ENCODE results near the gene EPHA1.
A peak's percentile ranks its signal among the peaks of the same experiment; 100 is the strongest.
"Not testable (repeated sequence)": the region's sequence is repeated elsewhere in the genome, so short reads cannot be mapped to it uniquely, and the experiment has no call there.

Gene EPHA1

GRCh38 chr7:143429770-143430698 is 21.4 kb upstream of the EPHA1 start:
- no peak for DNase-seq

GRCh38 chr7:143426479-143427142 is 18.0 kb upstream of the EPHA1 start:
- no peak for DNase-seq

GRCh38 chr7:143424476-143424875 is 15.8 kb upstream of the EPHA1 start:
- DNase-seq, result not testable (repeated sequence)

- DNase-seq, result no peak
These were observed 13.4 kb upstream of the EPHA1 start for GRCh38 chr7:143422033-143422432.

GRCh38 chr7:143420624-143421023 is 12.0 kb upstream of the EPHA1 start:
- DNase-seq, result not testable (repeated sequence)

- DNase-seq, result no peak
These were observed 11.2 kb upstream of the EPHA1 start for GRCh38 chr7:143419880-143420279.

- DNase-seq, result no peak
These were observed 10.2 kb upstream of the EPHA1 start for GRCh38 chr7:143418681-143419458.

- DNase-seq, result no peak
These were observed 9.2 kb upstream of the EPHA1 start for GRCh38 chr7:143417734-143418383.

GRCh38 chr7:143416565-143417149 is 8.0 kb upstream of the EPHA1 start:
- DNase-seq, result no peak

GRCh38 chr7:143415742-143416397 is 7.2 kb upstream of the EPHA1 start:
- DNase-seq, result no peak

- not testable (repeated sequence) for DNase-seq
These were observed 6.6 kb upstream of the EPHA1 start for GRCh38 chr7:143415209-143415608.

GRCh38 chr7:143413123-143413522 is 4.5 kb upstream of the EPHA1 start:
- DNase-seq, result no peak

GRCh38 chr7:143411976-143412708 is 3.5 kb upstream of the EPHA1 start:
- DNase-seq, result no peak

GRCh38 chr7:143410521-143411004 is 1.9 kb upstream of the EPHA1 start:
- DNase-seq, result no peak

GRCh38 chr7:143408252-143408685 is 387 bp downstream of the EPHA1 start:
- no peak for DNase-seq

GRCh38 chr7:143407287-143408251 is 1.1 kb downstream of the EPHA1 start:
- DNase-seq, result peak in 1 of 2 experiments; percentile 23

GRCh38 chr7:143406002-143406357 is 2.7 kb downstream of the EPHA1 start:
- no peak for DNase-seq

GRCh38 chr7:143405173-143406001 is 3.3 kb downstream of the EPHA1 start:
- DNase-seq, result no peak

- not testable (repeated sequence) for DNase-seq
These were observed 6.4 kb downstream of the EPHA1 start for GRCh38 chr7:143402233-143402632.
